ENCODE measurements around the gene TMTC3.

DNA sequence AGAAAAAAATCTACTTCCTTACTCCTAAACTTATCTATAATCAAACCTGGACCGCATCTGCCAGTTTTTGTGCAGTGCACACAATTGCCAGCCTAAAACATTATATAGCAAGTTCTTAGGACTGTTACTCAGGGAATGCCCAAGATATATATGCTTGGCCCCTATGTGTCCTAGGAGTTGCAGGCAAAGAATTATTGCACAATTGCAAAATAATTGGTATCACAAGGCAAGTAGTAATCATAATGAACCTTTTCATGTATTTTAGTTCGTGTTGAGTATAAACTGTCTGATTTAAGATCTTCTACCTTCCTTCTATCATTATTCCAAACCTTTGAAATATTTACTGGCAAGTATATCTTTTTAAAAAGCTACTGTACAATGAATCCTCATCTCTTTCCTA lies 45.5 kb downstream of the TMTC3 start:
- no peak for TF ChIP-seq POLR2AphosphoS5 (IDR thresholded peaks at IDR 0.05)
- TF ChIP-seq, protein P1, sequence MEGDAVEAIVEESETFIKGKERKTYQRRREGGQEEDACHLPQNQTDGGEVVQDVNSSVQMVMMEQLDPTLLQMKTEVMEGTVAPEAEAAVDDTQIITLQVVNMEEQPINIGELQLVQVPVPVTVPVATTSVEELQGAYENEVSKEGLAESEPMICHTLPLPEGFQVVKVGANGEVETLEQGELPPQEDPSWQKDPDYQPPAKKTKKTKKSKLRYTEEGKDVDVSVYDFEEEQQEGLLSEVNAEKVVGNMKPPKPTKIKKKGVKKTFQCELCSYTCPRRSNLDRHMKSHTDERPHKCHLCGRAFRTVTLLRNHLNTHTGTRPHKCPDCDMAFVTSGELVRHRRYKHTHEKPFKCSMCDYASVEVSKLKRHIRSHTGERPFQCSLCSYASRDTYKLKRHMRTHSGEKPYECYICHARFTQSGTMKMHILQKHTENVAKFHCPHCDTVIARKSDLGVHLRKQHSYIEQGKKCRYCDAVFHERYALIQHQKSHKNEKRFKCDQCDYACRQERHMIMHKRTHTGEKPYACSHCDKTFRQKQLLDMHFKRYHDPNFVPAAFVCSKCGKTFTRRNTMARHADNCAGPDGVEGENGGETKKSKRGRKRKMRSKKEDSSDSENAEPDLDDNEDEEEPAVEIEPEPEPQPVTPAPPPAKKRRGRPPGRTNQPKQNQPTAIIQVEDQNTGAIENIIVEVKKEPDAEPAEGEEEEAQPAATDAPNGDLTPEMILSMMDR (IDR thresholded peaks at IDR 0.05) = no peak

Data from upper lobe of left lung (tissue), 4 donors.